Epidermal melanocyte (primary cell): ENCODE measurements around the gene SLC29A2.
A peak's percentile ranks its signal among the peaks of the same experiment; 100 is the strongest.
"Not testable (repeated sequence)": the region's sequence is repeated elsewhere in the genome, so short reads cannot be mapped to it uniquely, and the experiment has no call there.

ENCODE experiments used
- DNase-seq: peaks from one replicate; pipeline ENCODE4 v3.0.0; 2011; ENCODE audit warnings: low spot score; ENCODE audit not compliant: insufficient read length

The SLC29A2 gene

DNA sequence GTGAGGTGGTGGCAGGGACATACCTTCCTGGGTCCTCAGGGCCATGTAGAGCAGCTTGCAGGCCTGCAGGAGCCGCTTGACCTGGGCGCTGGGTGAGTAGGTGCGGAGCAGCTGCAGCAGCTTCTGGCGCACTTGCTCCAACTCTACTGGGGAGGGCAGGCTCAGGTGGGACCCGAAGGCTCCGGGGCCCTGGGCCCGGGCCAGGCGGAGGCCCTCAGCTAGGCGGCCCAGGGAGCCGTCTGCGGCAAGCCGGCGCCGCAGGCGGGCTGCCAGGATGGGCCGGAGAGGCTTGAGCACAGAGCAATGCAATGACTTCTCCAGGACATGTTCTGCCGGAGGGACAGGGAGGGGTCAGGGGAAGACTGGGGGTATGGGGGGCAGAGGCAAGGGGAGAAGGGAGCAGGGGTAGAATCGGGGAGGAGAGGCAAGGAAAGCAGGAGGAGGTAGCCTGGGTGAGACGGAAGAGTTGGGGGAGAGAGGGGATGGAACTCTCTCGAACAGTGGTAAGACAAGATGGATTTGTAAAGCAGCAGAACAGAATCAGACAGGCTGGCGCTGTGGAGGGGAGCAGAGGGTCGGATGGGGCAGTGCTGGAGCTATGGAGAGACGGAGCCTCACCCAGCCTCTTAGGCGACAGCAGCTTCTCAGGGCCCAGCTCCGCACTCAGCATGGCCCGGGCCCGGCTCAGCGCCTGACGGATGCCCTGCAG, 37.5 kb downstream of the SLC29A2 start:
- DNase-seq, result peak; percentile 9

GRCh38 chr11:66333220-66333877, 38.2 kb downstream of the SLC29A2 start:
- no peak for DNase-seq

DNA sequence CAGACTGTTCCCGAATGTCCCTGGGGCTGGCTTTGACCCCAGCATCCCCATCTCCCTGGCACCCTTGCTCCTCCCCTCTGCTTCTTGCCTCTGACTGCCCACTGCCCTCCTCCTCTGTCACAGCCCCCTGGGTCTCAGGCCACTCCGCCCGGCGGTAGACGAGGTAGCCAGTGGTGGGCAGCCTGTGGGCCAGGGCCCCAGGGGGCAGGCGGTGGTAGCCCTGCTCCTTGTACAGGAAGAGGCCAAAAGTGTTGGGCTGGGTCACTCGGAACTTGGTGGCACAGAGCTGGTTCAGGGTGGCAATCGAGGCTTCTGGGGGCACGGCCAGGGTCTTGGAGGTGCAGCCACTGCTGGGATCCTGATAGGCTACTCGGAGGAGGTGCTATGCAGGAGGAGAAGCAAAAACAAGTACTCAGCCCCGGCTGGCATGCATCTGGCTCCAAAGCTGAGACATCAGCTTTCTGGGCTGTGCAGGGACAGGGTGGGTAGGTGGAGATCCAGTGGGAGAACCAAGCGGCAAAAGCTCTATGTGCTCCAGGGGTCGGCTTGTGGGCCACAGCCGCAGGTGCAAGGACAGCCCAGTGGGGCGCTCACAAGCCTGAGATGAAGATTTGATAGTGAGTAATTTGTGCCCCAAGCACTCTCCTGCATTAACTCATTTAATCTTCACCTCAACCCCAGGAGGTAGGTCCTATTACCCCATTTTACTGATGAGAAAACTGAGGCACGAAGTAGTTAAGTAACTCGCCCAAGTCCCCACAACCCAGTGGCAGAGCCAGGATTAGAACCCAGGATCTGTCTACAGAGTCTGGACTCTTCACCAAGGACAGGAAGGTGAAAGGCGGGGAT, 39.0 kb downstream of the SLC29A2 start:
- no peak for DNase-seq

- DNase-seq, result no peak
These were observed 39.8 kb downstream of the SLC29A2 start for GRCh38 chr11:66331542-66332370.

GRCh38 chr11:66330931-66331330, 40.6 kb downstream of the SLC29A2 start:
- DNase-seq, result no peak

GRCh38 chr11:66329165-66329673, 42.3 kb downstream of the SLC29A2 start:
- peak; percentile 10 for DNase-seq

DNA sequence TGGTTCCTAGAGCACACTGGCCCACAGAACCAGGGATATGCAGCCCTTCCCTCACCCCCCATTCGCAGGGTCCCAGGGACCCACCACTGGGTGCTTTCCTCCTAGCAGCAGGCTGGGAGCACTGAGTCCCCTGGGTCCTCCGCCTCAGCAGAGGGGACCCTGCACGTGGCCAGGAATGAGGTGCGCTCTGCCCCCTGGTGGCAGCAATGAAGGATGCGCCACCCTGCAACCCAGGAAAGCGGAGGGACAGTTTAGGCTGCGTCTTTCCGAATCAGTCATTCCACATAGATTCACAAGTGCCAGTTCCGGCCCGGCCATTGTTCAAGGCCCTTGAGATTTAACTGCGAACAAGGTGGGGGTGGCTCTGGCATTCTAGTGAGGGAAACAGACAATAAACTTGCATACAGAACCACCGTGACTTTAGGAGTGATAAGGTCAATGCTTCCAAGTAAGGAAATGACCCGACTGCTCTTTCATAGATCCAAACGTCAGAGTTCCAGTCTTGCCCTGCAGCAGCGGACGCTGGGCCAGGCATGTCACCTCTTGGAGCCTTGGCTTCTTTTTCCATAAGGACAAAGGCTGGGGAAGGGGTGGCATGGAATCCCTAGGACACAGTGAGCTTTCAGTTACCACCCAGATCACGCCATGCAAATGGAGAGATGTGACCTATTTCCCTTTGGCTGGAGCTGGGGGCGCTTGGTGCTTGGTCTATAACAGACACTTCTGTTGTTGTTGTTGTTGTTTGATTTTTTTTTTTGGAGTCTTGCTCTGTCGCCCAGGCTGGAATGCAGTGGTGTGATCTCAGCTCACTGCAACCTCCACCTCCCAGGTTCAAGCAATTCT, 43.0 kb downstream of the SLC29A2 start:
- peak; percentile 91 for DNase-seq

GRCh38 chr11:66328031-66328301, 43.6 kb downstream of the SLC29A2 start:
- no peak for DNase-seq

DNA sequence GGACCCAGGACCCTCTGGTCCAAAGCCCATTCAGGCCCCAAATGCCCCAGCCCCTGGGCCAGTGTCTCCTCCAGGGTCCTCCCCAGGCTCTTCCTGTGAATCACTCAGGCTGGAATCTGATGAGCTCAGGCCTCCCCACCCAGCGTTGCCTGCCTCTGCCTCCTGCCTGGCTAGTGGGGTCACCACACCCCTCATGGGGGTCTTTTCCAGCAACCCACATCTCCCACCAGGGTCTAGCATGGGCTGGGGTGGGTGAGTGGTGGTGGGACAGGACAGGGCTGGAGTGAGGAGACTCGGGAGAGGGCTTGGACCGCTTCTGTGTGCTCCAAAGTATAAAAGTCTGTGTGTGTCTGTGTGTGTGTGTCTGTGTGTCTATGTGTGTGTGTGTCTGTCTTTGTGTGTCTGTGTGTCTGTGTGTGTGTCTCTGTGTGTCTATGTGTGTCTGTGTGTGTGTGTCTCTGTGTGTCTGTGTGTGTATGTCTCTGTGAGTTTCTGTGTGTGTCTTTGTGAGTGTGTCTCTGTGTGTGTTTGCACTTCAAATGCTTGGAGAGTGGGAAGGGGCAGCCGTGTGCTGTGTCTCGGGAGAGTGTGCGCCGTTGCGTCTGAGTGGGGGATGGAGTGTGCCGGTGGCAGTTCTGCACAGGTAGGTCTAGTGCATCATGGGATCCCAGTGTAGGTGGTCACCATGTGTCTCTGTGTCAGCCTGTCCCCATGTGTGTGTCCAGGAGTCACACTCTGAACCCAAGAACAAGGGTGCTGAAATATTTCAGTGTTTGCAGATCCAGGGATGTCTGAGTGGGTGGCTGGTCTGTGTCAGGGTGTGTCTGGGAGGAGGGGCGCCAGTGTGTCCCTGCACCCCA, 44.2 kb downstream of the SLC29A2 start:
- no peak for DNase-seq

DNA sequence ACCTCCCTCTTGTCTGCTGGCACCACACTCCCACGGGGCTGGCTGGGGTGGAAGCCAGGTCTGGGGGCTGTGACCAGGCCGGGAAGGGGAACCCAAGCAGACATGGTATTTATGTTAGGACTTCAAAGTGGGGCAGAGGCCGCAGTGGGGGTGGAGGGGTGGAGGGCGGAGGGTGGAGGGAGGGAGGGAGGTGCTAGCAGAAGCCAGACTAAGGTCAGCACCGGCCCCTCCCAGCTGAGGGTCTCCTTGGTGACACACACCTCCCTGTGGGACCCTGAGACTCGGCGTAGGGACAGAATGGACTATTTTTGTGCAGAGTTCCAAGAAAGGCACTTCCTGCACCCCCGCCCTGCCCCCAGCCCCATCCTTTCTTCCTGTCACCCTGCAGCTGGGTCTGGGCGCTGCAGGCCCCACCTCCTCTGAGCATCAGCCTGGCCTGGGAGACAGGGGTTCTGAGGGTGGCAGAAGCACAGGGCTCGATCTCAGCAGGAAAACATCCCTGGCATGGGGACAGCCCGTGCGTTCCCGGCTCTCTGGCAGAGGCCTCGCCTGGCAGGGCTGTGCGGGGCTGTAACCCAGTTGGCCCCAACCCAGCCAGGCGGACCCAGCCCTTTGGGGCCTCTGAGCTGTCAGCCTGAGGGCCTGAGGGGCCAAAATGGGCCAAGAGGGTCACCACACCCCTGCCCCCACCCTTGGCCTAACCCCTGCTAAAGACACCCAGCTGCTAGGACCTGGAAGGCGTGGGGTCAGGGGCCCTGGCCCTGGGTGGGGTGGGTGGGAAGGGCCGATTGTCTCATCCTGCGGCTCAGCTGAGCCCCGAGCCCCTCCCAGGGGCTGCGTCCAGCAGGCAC, 45.1 kb downstream of the SLC29A2 start:
- DNase-seq, result peak; percentile 44

- no peak for DNase-seq
These were observed 46.3 kb downstream of the SLC29A2 start for GRCh38 chr11:66325263-66325671.

DNA sequence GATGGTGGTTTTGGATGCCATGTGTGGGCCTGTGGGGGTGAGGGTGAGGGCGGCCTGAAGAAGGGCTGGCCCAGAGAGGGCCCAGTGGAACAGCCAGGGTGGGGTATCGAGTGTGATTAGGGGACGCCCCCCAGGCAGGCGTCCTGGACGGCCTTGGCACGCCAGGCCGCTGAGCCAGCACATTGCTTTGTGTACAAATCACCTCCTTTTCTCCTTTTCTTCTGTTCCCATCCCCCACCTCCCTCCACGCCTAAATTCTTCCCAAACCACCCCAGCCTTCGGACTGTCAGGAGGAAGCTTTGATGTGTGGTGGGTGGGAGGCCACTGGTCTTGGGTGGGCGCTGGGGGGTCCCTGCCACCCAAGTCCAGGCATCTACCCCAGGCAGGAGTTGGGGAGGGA, 46.9 kb downstream of the SLC29A2 start:
- DNase-seq, result no peak

GRCh38 chr11:66323684-66324083, 47.9 kb downstream of the SLC29A2 start:
- no peak for DNase-seq

DNA sequence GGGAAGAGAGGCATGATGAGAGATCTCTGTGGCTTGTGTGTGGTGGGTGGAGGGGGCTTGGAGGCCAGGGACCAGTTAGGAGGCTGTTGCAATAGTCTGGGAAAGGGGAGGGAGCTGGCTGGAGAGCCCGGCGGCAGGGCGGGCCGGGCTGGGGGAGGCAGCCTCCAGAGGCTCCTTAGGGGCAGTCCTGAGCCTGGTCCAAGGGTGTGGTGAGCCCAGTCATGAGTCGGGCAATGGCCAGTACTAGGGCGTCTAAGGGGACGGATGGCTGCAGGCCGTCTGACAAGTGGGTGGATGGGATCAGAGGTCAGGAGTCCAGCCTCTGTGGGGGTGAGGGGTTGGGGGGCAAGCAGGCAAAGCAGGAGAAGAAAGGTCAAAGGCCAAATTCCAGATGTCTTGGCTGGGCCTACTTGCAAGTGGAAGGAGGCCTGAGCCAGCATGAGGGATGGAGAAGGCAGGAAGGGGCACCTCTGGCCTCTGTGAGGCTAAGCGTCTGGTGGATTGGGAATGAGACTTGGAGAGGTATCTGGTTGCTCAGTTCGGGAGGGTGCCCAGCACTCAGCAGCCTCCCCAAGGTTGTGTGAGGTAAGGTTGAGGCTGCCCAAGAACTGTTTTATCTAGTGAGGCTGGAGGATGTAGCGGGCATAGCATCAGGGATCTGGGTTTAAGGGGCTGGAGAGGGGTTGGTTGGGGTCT, 48.7 kb downstream of the SLC29A2 start:
- no peak for DNase-seq

- no peak for DNase-seq
These were observed 50.0 kb downstream of the SLC29A2 start for GRCh38 chr11:66321606-66322005.

- not testable (repeated sequence) for DNase-seq
These were observed 50.8 kb downstream of the SLC29A2 start for GRCh38 chr11:66320748-66321147.

GRCh38 chr11:66320289-66320688, 51.3 kb downstream of the SLC29A2 start:
- not testable (repeated sequence) for DNase-seq

- DNase-seq, result no peak
These were observed 53.0 kb downstream of the SLC29A2 start for GRCh38 chr11:66318600-66318970.
